Neural progenitor cell (in vitro differentiated cells): ENCODE results near the gene ANLN. TPM values are rescaled to one million over a fixed set of nuclear protein-coding genes. Genes with fewer than 3 reads are reported as not detected.
"Not testable (repeated sequence)": the region's sequence is repeated elsewhere in the genome, so short reads cannot be mapped to it uniquely, and the experiment has no call there.

ENCODE experiments used
- DNase-seq: peaks from one replicate; pipeline ENCODE4 v3.0.0-alpha.2; 2016; ENCODE audit warnings: low spot score
- H2AFZ ChIP-seq: fragments of 200-600 bp; sonication (generic); replicated peaks from 2 replicates; pipeline ENCODE4 v1.6.1; 2016; ENCODE audit warnings: antibody characterized with exemption
- H3F3A ChIP-seq: fragments of 200-600 bp; sonication (generic); 2 replicates; pipeline ENCODE4 v1.6.1; 2016; ENCODE audit warnings: antibody characterized with exemption, low read depth
- H3K27ac ChIP-seq: fragments of 200-600 bp; sonication (generic); 2 replicates; pipeline ENCODE4 v1.5.1; 2016; ENCODE audit warnings: mild to moderate bottlenecking
- H3K27me3 ChIP-seq: fragments of 200-600 bp; sonication (generic); 2 replicates; pipeline ENCODE4 v1.6.1; 2016; ENCODE audit warnings: mild to moderate bottlenecking, moderate library complexity
- H3K36me3 ChIP-seq: fragments of 200-600 bp; sonication (generic); 2 replicates; pipeline ENCODE4 v1.5.1; 2016
- H3K4me1 ChIP-seq: fragments of 200-600 bp; sonication (generic); 2 replicates; pipeline ENCODE4 v1.6.1; 2016; ENCODE audit warnings: mixed run types
- H3K4me2 ChIP-seq: fragments of 200-600 bp; sonication (generic); 2 replicates; pipeline ENCODE4 v1.6.1; 2016
- H3K4me3 ChIP-seq: fragments of 200-600 bp; sonication (generic); 2 replicates; pipeline ENCODE4 v1.5.1; 2016
- H3K79me2 ChIP-seq: fragments of 200-600 bp; sonication (generic); 2 replicates; pipeline ENCODE4 v1.6.1; 2016; ENCODE audit warnings: low read depth
- H3K9ac ChIP-seq: fragments of 200-600 bp; sonication (generic); 2 replicates; pipeline ENCODE4 v1.6.1; 2016
- H3K9me3 ChIP-seq: fragments of 200-600 bp; sonication (generic); 2 replicates; pipeline ENCODE4 v1.5.1; 2016; ENCODE audit warnings: low read depth
- H4K20me1 ChIP-seq: fragments of 200-600 bp; sonication (generic); 2 replicates; pipeline ENCODE4 v1.6.1; 2016; ENCODE audit warnings: low read depth
- H3K27ac Mint-ChIP-seq: 3 replicates; pipeline ENCODE4 v1.8.0; 2021; ENCODE audit warnings: mixed read lengths
- H3K27me3 Mint-ChIP-seq: 2 replicates; pipeline ENCODE4 v1.8.0; 2022; ENCODE audit warnings: low read depth, mild to moderate bottlenecking, inconsistent platforms, moderate library complexity, mixed read lengths; ENCODE audit not compliant: insufficient read depth
- H3K36me3 Mint-ChIP-seq: 3 replicates; pipeline ENCODE4 v1.8.0; 2021; ENCODE audit warnings: mixed read lengths
- H3K4me1 Mint-ChIP-seq: 3 replicates; pipeline ENCODE4 v1.8.0; 2021; ENCODE audit warnings: mixed read lengths
- H3K4me3 Mint-ChIP-seq: 3 replicates; pipeline ENCODE4 v1.8.0; 2021; ENCODE audit warnings: mild to moderate bottlenecking, moderate library complexity, mixed read lengths
- H3K9me3 Mint-ChIP-seq: 3 replicates; pipeline ENCODE4 v1.8.0; 2020; ENCODE audit warnings: mixed read lengths
- CTCF ChIP-seq: fragments of 200-600 bp; sonication (generic); IDR thresholded peaks from 2 replicates; pipeline ENCODE4 v1.5.1; 2017; ENCODE audit warnings: antibody characterized with exemption, mild to moderate bottlenecking
- EZH2 ChIP-seq: fragments of 200-600 bp; sonication (generic); IDR thresholded peaks from 2 replicates; pipeline ENCODE4 v1.6.1; 2017; ENCODE audit warnings: antibody characterized with exemption, mild to moderate bottlenecking, moderate library complexity
- EZH2phosphoT487 ChIP-seq: fragments of 200-600 bp; sonication (generic); IDR thresholded peaks from 2 replicates; pipeline ENCODE4 v1.6.1; 2017; ENCODE audit warnings: antibody characterized with exemption
- total RNA-seq: library from RNA; depleted of rRNA; stranded (reverse); fragments of >200 nt; gene quantifications from 2 replicates; pipeline ENCODE4 v1.2.3, GENCODE V29; 2015; ENCODE audit warnings: low replicate concordance

The ANLN gene
- total RNA-seq, 1 donor from 2014 or later: 176 TPM

GRCh38 chr7:36370046-36370445 is 19.6 kb upstream of the ANLN start:
- Histone ChIP-seq H3F3A (no peaks in the 10 kb centered on the region), H3K36me3 (no peaks in the 10 kb centered on the region), H2AFZ (no peak overlapping the region), H3K9ac (no peak overlapping the region), H3K9me3 (no peaks in the 10 kb centered on the region), H3K4me3 (no peak overlapping the region), H3K4me2 (no peak overlapping the region), H3K79me2 (no peaks in the 10 kb centered on the region), H3K4me1 (peaks cover 4% of the 10 kb centered on the region), H3K27ac (no peak overlapping the region), H3K27me3 (peaks cover 49% of the 10 kb centered on the region), H4K20me1 (peaks cover 4% of the 10 kb centered on the region)
- peaks cover 9% of the 10 kb centered on the region for H3K4me1 Mint-ChIP-seq
- DNase-seq: no peak
- no peaks in the 10 kb centered on the region for H3K36me3 Mint-ChIP-seq
- TF ChIP-seq EZH2phosphoT487 (no peak), CTCF (no peak), EZH2 (no peak)
- no peaks in the 10 kb centered on the region for H3K9me3 Mint-ChIP-seq
- peaks cover 3% of the 10 kb centered on the region for H3K27me3 Mint-ChIP-seq
- H3K27ac Mint-ChIP-seq: no peak overlapping the region
- H3K4me3 Mint-ChIP-seq: no peak overlapping the region

GRCh38 chr7:36372156-36372555 is 17.5 kb upstream of the ANLN start:
- no peaks in the 10 kb centered on the region for H3K9me3 ChIP-seq
- H3K4me1 ChIP-seq: no peaks in the 10 kb centered on the region
- peaks cover 30% of the 10 kb centered on the region for H3K27me3 ChIP-seq
- TF ChIP-seq EZH2 (no peak), EZH2phosphoT487 (no peak), CTCF (no peak)
- Mint-ChIP-seq H3K4me3 (no peak overlapping the region), H3K27me3 (peaks cover 3% of the 10 kb centered on the region), H3K27ac (no peak overlapping the region), H3K4me1 (peaks cover 2% of the 10 kb centered on the region), H3K9me3 (peaks cover 7% of the 10 kb centered on the region), H3K36me3 (no peaks in the 10 kb centered on the region)
- H3K79me2 ChIP-seq: no peaks in the 10 kb centered on the region
- no peak overlapping the region for H3K27ac ChIP-seq
- no peaks in the 10 kb centered on the region for H4K20me1 ChIP-seq
- no peak for DNase-seq
- H3K9ac ChIP-seq: no peak overlapping the region
- H3K4me3 ChIP-seq: no peak overlapping the region
- H3K4me2 ChIP-seq: no peak overlapping the region
- H2AFZ ChIP-seq: no peak overlapping the region
- H3K36me3 ChIP-seq: no peaks in the 10 kb centered on the region
- H3F3A ChIP-seq: no peaks in the 10 kb centered on the region

- H2AFZ ChIP-seq, H3K27me3 ChIP-seq, H3K4me3 Mint-ChIP-seq, H3K4me3 ChIP-seq, H3K36me3 ChIP-seq, H3K9ac ChIP-seq, H3K79me2 ChIP-seq, H3K9me3 ChIP-seq, H3K36me3 Mint-ChIP-seq, H3K27ac Mint-ChIP-seq, H3F3A ChIP-seq, H3K27ac ChIP-seq, H3K27me3 Mint-ChIP-seq, H3K4me1 Mint-ChIP-seq, DNase-seq, H4K20me1 ChIP-seq, H3K4me1 ChIP-seq, H3K4me2 ChIP-seq: not testable (repeated sequence)
- H3K9me3 Mint-ChIP-seq: peaks cover 12% of the 10 kb centered on the region
Observed at GRCh38 chr7:36378555-36378954, 11.1 kb upstream of the ANLN start.

GRCh38 chr7:36379831-36380504 is 9.7 kb upstream of the ANLN start:
- DNase-seq: no peak
- Histone ChIP-seq H3K4me2 (no peak overlapping the region), H2AFZ (no peak overlapping the region), H3K27me3 (no peaks in the 10 kb centered on the region), H3K4me1 (no peaks in the 10 kb centered on the region), H3K27ac (no peak overlapping the region), H3K4me3 (no peak overlapping the region), H3F3A (no peaks in the 10 kb centered on the region), H3K9me3 (no peaks in the 10 kb centered on the region), H3K79me2 (no peaks in the 10 kb centered on the region), H4K20me1 (no peaks in the 10 kb centered on the region), H3K9ac (no peak overlapping the region), H3K36me3 (no peaks in the 10 kb centered on the region)
- TF ChIP-seq CTCF: no peak
- TF ChIP-seq EZH2: no peak
- TF ChIP-seq EZH2phosphoT487: no peak
- Mint-ChIP-seq H3K27ac (no peak overlapping the region), H3K4me1 (no peaks in the 10 kb centered on the region), H3K27me3 (no peaks in the 10 kb centered on the region), H3K4me3 (no peak overlapping the region), H3K36me3 (no peaks in the 10 kb centered on the region), H3K9me3 (peaks cover 12% of the 10 kb centered on the region)
